ENCODE measurements around the gene MSH2. TPM values are rescaled to one million over a fixed set of nuclear protein-coding genes. Genes with fewer than 3 reads are reported as not detected.
A peak's percentile ranks its signal among the peaks of the same experiment; 100 is the strongest.

MSH2 gene
- total RNA-seq, 2 donors from 2014 or later = 45.9 to 58.0 TPM

- Mint-ChIP-seq H3K4me3 (no peak overlapping the region), H3K36me3 (ENCODE audit: low read depth) (no peaks in the 10 kb centered on the region)
- no peak for ATAC-seq (replicated peaks)
Measured at GRCh38 chr2:47518497-47519146, 115.7 kb downstream of the MSH2 start.

GRCh38 chr2:47519147-47519537 is 116.2 kb downstream of the MSH2 start:
- Mint-ChIP-seq H3K27me3 (no peaks in the 10 kb centered on the region), H3K36me3 (ENCODE audit: low read depth) (no peaks in the 10 kb centered on the region), H3K4me3 (peak overlapping the region; percentile 89), H3K4me1 (peaks cover 4% of the 10 kb centered on the region), H3K27ac (no peak overlapping the region), H3K9me3 (no peaks in the 10 kb centered on the region)
- ATAC-seq (replicated peaks) = no peak

More at GRCh38 chr2:47518497-47519146, 115.7 kb downstream of the MSH2 start:
- Mint-ChIP-seq H3K27me3 (no peaks in the 10 kb centered on the region), H3K9me3 (no peaks in the 10 kb centered on the region), H3K4me1 (peaks cover 4% of the 10 kb centered on the region), H3K27ac (no peak overlapping the region)

- Mint-ChIP-seq H3K9me3 (no peaks in the 10 kb centered on the region), H3K4me3 (peak overlapping the region; percentile 89), H3K4me1 (peaks cover 4% of the 10 kb centered on the region), H3K27ac (peak overlapping the region; percentile 28), H3K36me3 (ENCODE audit: low read depth) (no peaks in the 10 kb centered on the region), H3K27me3 (no peaks in the 10 kb centered on the region)
- ATAC-seq (replicated peaks) = no peak
Measured at GRCh38 chr2:47519604-47520301, 116.8 kb downstream of the MSH2 start.

GRCh38 chr2:47520302-47520630 is 117.3 kb downstream of the MSH2 start:
- Mint-ChIP-seq H3K27ac (peak overlapping the region; percentile 28), H3K36me3 (ENCODE audit: low read depth) (no peaks in the 10 kb centered on the region), H3K4me3 (peak overlapping the region; percentile 89), H3K9me3 (no peaks in the 10 kb centered on the region), H3K4me1 (peaks cover 4% of the 10 kb centered on the region), H3K27me3 (no peaks in the 10 kb centered on the region)
- no peak for ATAC-seq (replicated peaks)

- Mint-ChIP-seq H3K4me1 (peaks cover 4% of the 10 kb centered on the region), H3K36me3 (ENCODE audit: low read depth) (no peaks in the 10 kb centered on the region), H3K4me3 (peak overlapping the region; percentile 89), H3K9me3 (no peaks in the 10 kb centered on the region), H3K27ac (peak overlapping the region; percentile 85), H3K27me3 (no peaks in the 10 kb centered on the region)
- ATAC-seq (replicated peaks) = peak; percentile 90
Measured at GRCh38 chr2:47520825-47521665, 118.1 kb downstream of the MSH2 start.

DNA sequence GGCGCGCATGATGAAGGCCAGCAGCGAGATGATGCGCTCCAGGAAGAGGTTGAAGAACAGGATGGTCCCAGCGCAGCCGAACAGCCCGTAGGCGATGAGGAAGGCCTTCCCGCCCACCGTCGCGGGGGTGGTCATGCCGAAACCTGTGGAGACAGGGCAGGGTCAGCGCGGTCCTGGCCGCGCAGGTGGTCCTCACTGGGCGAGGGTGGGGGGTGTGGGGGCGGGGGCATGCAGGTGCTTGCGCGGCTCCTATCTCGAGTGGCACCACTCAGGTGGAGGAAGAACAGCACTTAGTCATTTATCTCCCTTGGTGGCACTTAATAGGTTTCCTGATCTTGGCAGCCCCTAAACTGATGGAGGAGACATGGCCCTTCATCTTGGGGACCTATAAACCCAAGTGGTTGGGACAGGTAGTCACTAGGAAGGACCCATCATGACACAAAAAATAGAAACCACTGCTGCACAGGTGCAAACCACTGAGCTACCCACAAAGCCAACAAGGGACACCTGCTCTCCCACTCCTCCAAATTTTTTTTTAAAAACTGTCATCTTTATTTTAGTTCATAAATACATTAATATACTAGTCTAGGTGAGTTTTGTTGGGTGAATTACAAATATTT is 118.8 kb downstream of the MSH2 start:
- ATAC-seq (replicated peaks) = no peak
- Mint-ChIP-seq H3K36me3 (ENCODE audit: low read depth) (no peaks in the 10 kb centered on the region), H3K4me3 (peak overlapping the region; percentile 89), H3K27ac (peak overlapping the region; percentile 85), H3K9me3 (no peaks in the 10 kb centered on the region), H3K27me3 (no peaks in the 10 kb centered on the region), H3K4me1 (peaks cover 4% of the 10 kb centered on the region)

GRCh38 chr2:47525167-47525566 is 122.2 kb downstream of the MSH2 start:
- ATAC-seq (replicated peaks) = no peak
- Mint-ChIP-seq H3K36me3 (ENCODE audit: low read depth) (no peaks in the 10 kb centered on the region), H3K4me1 (peaks cover 4% of the 10 kb centered on the region), H3K9me3 (no peaks in the 10 kb centered on the region), H3K27me3 (no peaks in the 10 kb centered on the region), H3K27ac (peak overlapping the region; percentile 42), H3K4me3 (no peak overlapping the region)

DNA sequence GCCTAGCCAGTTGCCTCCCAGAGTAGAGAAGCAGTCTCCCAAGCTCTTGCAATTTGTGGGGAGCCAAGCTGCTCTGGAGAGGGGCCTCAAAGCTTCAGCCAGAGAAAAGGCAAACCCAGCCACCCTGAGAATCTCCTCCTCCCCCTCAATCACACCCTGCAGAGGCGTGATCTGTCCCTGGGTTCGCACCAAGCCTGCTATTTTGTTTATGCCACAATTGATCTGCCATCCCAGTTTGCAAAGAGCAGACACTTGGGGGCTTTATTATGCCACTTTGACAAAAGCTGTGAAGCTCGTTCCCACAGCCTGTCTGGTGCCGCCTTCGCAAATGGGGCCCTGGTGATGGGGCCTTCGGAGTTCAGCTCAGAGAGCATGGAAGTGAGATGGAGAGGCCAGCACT is 125.5 kb downstream of the MSH2 start:
- no peaks in the 10 kb centered on the region for H3K36me3 Mint-ChIP-seq (ENCODE audit: low read depth)
- H3K4me1 Mint-ChIP-seq = peaks cover under 1% of the 10 kb centered on the region
- ATAC-seq (replicated peaks) = no peak
- H3K4me3 Mint-ChIP-seq = no peak overlapping the region
- no peaks in the 10 kb centered on the region for H3K9me3 Mint-ChIP-seq
- no peak overlapping the region for H3K27ac Mint-ChIP-seq
- H3K27me3 Mint-ChIP-seq = no peaks in the 10 kb centered on the region

DNA sequence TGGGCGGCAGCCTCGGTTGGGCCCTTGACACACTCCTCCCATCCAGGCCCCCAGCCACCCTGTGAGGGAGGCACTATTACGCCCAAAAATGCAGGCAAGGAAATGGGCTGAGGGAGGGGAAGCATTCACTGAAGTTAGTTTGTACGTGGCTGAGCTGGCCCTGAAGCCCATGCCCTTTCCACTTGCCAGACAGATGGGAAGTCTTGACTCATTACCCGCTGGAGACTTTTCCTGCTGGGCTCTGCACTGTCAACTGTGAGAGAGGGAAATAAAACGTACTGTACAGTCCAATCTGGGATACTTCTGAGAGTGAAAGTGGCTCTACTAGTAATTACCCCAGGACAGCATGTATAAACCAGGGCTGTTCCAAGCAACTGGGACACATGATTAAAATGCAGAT is 125.9 kb downstream of the MSH2 start:
- Mint-ChIP-seq H3K4me1 (peaks cover 5% of the 10 kb centered on the region), H3K4me3 (no peak overlapping the region), H3K27ac (no peak overlapping the region), H3K27me3 (no peaks in the 10 kb centered on the region), H3K36me3 (ENCODE audit: low read depth) (no peaks in the 10 kb centered on the region), H3K9me3 (no peaks in the 10 kb centered on the region)
- no peak for ATAC-seq (replicated peaks)

- ATAC-seq (replicated peaks) = no peak
- Mint-ChIP-seq H3K4me1 (peaks cover 5% of the 10 kb centered on the region), H3K27ac (no peak overlapping the region), H3K27me3 (no peaks in the 10 kb centered on the region), H3K36me3 (ENCODE audit: low read depth) (no peaks in the 10 kb centered on the region), H3K9me3 (no peaks in the 10 kb centered on the region), H3K4me3 (no peak overlapping the region)
Measured at GRCh38 chr2:47530105-47530760, 127.3 kb downstream of the MSH2 start.

GRCh38 chr2:47531378-47532042 is 128.6 kb downstream of the MSH2 start:
- no peak overlapping the region for H3K4me3 Mint-ChIP-seq
- H3K27ac Mint-ChIP-seq = no peak overlapping the region
- H3K36me3 Mint-ChIP-seq (ENCODE audit: low read depth) = no peaks in the 10 kb centered on the region
- no peaks in the 10 kb centered on the region for H3K27me3 Mint-ChIP-seq
- H3K9me3 Mint-ChIP-seq = no peaks in the 10 kb centered on the region
- ATAC-seq (replicated peaks) = no peak
- H3K4me1 Mint-ChIP-seq = peaks cover 5% of the 10 kb centered on the region
